Renal cortical epithelial cell (primary cell): Measurements from ENCODE around the gene SLC22A23. TPM values are rescaled to one million over a fixed set of nuclear protein-coding genes. Genes with fewer than 3 reads are reported as not detected.

ENCODE experiments used
- DNase-seq: peaks from one replicate; pipeline ENCODE4 v3.0.0-alpha.2; 2011; ENCODE audit warnings: low read depth
- total RNA-seq: library from RNA; depleted of rRNA; stranded (reverse); fragments of >200 nt; gene quantifications from 2 replicates; pipeline ENCODE4 v1.2.3, GENCODE V29; 2014

The SLC22A23 gene
- total RNA-seq, 1 donor from 2014 or later, result 2.4 TPM

DNA sequence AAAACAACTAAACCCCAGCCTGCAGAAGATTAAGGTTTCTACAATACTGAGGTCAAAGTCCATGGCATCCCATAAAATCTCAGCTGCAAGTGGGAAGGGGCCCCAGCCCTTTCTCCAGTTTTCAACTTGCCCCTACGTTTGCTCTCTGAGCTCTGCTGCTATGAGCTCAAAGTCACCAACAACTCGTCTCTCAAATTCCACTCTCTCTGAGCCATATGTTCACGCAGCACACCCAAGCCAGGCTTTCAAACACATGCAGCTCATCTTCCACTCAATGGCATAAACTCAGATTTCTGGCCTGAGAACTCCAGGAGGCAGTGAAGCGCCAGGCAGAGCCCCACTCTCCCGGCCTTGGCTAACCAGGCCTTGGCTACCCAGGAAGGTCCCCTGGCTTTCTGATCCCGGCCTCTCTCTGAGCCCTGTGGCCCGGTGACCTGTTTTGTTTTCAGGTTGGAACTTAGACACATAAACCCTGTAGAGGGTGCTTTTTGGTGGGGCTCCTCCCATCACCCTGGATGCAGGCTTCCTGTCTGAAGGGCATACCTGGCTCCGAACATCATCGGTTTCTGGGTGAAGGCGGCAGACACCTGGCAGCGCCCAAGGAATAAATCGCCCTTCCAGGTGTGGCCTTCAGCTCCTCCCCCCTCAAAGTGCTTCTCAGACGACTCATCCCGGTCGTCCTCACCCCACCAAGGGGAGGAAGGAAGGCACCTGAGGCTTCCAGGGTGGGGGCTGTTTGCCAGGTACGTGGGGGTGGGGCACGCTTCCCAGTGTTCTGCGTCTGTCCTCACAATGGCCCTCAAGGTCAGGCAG lies 12.4 kb downstream of the SLC22A23 start:
- DNase-seq, result no peak

DNA sequence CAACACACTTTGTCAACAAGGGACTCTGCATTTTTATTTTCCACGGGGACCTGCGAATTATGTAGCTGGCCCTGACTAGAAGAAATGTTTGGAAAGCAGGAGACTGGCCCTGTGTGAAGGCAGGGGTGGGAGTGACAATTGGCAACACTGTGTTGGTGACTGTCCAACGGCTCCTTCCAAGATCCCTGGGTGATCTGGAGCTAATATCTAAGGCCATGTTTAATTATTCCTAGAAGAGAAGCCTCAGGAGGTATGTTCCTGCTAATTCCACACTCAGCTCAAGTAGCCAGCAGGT lies 13.7 kb downstream of the SLC22A23 start:
- no peak for DNase-seq

DNA sequence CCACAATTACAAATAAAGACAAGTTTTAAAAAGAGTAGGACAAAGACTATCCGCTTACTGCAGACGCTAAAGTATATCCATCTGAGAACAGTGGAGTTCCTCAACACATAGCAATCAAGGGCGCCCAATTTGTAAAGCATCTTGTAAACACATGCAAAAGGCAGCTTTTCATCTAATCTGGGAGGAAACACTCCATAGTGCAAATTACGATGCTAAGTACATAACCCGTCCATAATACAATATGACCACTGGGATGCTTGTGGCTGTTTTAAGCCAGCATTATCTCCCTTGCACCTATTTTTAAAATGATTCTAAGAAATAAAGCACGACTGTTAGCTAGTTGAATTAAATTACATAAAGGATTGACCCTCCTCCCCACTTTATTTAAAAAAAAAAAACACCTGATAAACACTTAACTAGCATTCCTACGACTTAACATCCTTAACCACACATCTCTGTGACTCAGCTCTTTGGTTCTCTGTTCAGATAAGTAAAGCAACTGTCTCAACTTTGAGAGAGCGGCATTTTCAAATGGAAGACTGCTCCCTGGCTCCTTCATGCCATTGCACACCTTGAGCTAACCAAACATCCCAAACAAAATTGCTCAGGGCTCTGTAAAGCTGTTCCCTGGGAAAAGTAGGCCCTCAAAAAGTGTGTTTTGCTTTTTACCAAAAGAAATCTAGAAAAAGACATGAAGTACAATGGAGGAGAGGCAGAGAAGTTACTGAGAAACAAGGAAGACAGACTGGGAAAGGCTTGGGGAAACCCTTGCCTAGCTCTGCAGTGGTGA lies 14.2 kb downstream of the SLC22A23 start:
- DNase-seq, result peak; percentile 84

DNA sequence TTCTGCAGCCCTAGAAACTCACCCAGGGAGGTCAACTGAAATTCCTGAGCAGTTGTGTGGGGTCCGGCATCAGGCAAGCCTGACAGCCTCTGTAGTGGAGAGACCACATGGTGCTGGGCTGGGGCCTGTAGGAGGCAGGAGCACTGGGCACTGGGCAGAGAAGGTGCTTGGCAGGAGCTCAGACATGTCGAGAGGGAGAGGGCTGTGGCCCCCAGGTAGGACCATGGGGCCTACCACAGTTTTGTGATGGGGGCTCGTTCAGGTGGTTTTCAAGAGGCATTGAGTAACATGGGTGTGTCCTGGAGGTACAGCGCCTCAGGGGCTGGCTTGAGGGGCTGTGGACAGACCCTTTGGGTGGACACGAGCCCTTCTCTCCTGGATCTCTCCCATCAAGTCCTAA lies 15.9 kb downstream of the SLC22A23 start:
- DNase-seq, result no peak

DNA sequence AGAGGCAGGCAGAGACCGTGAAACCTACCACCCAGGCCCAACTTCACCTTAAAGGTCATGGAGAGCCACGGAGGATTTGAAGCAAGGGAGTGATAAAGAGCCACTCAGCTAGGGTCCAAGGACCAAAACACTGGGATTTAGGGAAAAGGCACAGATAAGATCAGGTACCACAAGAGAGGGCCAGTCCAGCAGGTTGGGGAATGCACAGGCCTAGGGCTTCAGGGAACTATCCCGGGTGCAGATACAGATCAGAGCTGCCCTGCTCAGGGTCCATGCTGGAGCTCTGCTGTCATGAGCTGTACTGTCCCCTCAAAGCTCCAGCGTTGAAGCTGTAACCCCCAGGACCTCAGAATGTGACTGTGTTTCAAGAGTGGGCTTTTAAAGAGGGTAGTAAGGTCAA lies 16.9 kb downstream of the SLC22A23 start:
- no peak for DNase-seq

DNA sequence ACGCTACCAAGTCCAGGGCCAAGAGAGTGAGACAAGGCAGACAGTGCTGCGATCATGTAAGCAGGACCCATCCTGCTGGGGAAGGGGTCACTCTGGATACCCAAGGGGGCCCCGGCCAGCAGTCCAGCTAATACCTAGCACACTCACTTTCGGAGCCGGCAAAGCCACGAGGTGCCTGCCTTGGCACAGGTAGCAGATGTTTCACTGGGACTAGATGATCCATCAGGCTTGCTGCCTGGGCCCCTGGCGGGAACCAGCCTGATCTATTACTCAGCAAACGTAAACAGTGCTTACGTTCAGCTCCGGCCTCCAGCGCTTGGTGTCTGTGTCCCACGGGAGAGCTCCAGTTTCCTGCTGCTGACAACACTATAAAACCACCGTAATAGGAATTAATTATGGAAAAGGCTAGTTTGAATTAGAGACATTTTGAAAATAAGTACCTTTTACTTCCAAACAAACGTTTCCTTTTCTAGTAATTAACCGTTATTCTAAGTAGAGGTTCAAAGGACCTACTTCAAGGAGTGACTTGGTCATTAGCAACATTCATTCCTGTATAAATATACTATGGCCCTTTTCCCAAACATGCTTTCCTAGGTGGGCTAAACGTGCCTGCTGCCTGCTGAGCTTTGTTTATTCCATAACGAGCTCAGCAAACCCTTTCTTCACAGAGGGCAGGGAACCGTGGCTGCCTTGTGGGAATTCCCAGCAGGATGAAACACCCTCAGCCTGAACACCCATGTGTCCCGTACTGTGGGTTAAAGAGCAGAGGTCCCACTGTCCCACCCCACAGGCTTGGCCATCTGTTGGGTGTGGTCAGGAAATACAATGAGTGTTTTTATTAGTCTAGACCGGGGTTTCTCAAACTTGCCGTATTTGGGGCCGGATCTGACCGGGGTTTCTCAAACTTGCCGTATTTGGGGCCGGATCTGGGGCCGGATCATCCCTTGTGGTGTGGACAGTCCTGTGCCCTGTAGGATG lies 18.4 kb downstream of the SLC22A23 start:
- peak; percentile 33 for DNase-seq

DNA sequence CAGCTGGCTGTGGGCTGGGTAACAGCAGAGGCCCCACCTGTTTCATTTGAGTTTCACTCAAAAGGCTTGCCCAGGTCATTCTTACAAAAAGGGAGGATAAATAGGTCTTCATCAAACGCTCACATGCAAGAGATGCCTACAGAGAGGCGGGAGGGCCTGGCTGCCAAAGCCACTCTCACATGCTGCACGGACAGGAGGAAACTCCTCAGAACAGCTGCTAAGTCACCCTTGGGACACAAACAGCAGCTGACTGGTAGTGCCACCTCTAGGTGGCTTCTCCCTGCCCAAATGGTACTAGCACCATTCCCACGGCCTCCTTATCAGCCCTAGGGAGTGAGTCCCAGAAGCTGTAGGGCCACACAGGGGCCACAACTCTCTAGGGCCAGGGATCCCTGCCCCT lies 23.8 kb downstream of the SLC22A23 start:
- no peak for DNase-seq

DNA sequence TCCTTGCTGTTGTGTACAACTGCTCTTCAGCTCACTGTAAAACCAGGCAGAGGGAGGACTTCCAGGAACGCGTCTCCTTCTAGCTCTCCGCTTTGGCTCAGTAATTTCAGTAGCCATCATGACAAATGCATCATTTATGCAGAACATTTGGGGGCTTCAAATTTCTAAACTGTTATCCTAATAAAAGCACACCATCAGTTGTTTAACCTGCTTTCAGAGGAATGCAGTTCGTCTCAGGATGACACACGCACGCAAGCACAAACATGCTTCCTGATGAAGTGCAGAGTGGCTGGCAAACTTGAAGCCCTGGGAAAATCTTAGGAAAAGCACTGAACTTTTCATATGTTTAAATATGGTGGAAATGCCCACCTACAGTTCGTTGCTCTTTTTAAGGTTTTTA lies 24.4 kb downstream of the SLC22A23 start:
- no peak for DNase-seq

DNA sequence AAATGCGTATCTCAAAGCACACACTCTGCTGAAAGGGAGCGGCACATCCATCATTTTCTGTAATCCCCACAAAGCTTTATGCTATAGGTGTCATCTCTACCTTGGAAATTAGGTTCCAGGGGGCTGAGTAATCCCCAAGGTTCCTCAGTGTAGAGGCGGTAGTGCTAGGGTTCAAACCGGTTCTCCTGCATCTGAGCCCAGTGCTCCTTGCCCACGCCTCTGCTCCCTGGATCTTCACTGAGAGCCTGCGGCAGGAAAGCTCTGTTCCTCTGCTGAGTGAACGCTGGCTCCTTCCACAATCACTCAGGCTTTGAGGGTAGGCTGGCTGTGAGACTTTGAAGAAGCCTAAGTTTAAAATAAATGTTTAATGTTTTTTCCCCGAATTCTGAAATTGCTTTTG lies 24.9 kb downstream of the SLC22A23 start:
- no peak for DNase-seq

DNA sequence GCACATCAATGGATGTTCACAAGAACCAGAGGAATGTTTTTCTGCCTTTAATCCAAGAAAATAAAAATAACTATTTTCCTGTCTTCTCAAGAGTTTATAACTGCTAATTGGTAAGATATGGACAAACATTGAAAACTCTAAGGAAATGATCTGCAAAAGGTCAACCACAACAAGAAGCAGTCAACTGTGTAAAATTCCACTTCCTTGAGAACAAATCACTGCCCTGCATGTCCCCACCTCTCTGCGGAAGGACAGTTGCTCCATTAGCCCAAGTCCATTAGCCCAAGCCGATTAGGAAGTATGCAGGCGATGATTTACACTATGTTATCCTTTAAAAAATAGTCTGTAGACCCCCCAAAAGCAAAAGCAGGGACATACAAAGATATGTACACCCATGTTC lies 27.6 kb downstream of the SLC22A23 start:
- DNase-seq, result peak; percentile 64

DNA sequence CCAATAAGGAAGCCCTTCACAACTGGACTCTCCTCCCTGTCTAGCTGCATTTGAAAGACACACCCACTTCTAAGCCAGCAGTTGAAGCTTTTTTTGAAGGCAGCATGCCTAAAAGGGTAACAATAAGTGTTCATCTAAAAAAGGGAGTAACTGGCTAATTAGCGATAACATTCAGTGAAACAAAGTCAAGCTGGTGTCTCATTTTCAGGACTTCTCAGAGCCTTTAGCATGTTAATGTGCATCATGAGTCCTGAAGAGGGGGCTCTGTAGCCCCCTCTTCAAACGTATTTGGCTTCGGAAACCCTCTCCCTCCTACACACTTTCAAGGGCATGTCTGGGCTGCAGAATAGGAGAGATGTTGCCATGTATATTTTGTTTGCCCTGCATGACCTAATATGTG lies 28.1 kb downstream of the SLC22A23 start:
- DNase-seq, result no peak

DNA sequence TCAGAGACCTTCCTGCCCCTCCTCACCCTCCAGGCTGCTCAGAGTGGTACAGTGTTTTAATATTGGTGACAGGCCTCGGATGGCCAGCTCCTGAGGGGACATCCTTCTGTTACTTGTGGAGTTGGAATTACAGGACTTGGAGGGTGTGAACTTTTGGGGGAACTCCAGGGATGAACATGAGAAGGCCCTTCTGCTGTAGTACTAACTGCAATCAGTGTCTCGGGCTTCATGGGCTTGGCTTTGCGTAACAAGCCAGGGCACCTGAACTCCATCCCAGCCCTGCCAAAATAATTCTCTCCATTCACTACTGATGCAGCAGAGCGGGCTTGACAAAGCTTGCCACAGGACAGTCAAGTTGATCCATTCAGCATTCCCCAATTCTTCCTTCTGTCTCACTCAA lies 28.6 kb downstream of the SLC22A23 start:
- no peak for DNase-seq

DNA sequence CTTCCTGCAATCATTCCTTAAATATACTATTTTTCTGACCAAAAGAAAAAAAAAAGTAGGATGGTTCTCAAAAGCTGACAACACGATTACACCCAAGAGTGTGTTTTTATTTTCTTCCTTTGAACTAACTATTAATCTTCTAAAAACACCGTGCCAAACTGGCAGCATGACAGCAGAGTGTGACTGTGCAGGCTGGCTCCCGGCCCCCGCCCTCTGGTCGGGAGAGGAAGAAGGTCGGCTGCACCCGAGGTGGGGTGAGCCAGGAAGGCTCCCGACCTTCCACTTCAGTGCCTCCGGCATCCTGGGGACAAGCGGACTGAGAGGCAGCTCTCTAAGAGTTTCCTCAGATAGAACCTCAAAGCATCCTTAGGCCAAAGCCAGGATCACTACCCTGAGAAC lies 29.2 kb downstream of the SLC22A23 start:
- no peak for DNase-seq

DNA sequence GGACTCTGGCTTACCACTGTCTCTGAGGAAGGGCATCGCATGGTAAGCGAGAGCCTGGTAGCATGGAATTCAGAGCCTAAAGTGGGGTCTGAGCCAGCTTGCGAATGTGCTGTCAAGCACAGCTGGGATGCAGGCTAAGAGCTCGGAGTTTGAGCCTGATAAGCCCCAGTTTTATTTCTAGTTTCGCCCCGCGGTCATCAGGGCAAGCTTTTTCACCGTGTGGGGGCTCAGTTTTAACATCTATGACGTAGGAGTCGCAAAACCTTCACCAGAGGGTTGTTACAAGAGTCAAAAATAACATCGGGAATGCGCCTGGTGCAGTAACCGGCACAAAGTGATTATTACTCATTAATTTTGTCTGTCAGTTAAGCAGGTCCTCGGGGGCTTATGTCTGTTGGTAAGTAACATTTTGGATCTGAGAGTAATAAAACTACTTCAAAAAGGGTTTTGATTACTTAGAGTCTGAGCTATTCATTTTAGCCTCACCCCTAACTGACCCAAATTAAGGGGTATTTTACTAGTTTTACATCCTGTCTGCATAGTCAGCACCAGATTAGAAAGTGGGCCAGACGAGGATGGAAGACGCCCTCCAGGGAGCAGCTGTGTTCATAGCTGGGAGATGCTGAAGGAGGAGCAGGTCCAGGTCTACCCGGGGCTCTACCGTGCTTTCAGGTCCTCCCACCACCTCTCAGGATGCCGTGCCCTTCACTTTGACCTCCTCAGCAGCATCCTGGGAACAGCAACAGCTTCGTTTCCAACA lies 29.7 kb downstream of the SLC22A23 start:
- no peak for DNase-seq

DNA sequence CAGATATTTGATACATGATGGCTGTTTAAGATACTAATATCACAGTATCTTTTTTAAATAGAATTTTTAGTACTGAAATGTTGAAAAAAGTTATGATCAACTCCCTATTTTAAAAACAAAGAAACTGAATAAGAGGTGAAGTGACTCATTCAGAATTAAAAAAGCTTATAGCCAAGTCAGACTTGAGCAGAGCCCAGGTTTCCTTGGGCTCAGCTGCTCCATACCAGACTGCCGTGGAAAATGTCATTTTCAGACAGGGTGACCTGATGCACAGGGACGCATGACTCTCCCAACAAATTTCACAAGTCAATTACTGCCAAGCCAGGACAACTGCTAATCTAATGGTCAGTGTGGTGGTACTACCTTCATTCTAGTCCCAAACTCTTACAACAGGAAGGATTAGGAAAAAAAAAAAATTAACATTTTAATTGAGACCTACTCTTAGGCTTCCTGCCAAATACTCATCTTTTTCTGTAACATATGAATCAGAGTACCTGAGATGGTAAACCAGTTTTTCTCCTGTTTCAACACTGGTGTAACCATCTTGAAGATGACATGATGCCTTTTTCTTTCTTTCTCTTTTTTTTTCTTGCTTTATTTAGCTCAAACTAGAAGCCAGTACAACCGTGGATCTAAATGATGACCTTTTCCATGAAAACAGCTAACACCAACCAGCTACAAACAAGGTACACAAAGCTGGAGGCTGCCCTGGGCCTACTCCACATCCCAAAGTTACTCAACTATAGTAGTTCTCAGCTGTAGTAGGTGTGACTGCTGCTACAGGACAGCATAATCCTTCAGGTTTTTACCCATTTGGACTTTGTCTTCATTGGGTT lies 30.5 kb downstream of the SLC22A23 start:
- no peak for DNase-seq

DNA sequence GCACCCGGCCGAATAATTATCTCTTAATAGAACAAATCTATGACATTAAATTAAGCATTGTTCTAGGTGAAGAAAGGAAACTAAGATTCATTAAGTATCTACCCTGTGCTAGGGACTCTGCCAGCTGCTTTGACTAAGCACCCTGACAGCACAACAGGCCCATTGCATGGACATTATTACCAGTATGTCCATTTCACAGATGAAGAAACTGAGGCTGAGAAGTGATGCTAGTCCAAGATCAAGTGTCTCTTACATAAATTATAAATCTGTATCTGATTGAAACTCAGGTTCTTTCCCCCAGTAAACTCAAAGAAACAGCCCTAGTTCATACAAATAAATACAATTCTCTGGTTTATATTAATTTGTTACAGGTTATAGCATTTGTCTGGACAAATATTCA lies 31.3 kb downstream of the SLC22A23 start:
- DNase-seq, result no peak

DNA sequence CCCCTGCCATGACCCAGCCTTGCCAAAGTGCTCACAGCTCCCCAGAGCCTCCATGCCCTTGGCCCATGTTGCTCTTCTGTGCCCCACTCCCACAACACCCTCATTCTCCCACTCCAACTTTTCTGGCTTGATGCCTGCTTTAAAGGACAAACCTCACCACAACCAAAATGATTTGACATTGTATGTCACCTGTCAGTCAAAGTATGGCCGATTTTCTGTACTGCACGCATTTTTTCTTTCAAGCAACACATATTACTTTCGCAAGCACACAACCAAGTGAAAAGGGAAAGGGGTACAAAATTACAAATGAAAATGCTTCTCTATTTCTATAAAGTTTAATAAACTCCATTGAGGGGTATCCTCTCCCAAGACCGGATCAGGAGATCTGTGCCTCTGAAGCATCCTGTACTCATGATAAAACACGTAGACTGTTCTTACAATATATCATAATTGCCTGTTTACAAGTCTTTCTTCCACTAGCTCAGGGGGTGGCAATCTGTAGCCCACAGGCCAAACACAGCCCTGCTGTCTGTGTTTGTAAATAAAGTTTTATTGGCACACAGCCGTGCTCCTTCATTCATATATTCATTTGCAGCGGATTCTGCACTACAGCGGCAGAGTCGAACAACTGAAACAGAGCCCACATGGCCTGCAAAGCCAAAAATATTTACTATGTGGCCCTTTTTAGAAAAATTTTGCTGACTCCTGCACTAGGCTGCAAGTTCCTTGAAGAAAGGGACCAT lies 32.5 kb downstream of the SLC22A23 start:
- DNase-seq, result no peak

DNA sequence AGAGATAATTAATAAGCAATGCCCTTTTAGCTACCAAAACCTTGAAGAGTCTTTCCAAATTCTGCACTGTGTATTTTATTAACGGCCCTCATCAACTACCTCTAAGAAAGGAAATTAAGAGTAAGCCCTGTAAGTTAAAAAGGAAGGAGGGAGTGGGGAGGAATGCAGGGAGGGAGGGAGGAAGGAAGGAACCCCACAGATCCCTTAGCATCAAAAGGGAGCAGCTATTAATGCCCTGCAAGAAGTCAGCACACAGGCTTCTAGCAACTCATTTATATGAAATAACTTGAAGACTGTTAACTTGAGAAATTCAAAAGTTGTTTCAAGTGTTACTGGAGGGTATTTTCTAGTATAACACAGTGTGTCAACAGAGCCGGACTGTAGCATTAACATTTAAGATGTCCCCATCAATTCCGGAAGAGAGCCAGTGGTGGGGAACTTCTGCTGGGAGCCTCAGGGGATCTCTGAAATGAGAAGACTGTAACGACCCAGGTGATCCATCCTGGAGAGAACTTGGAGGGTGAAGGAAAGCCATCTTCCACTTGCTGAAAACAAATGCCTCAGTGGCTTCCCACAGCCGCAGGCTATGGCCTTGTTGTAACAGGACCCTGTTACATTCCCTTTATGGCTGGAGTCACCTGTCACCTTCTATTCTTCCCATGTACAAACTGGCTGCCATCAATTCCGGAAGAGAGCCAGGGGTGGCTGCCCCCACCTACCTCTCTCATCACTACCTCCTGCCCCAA lies 33.2 kb downstream of the SLC22A23 start:
- no peak for DNase-seq

DNA sequence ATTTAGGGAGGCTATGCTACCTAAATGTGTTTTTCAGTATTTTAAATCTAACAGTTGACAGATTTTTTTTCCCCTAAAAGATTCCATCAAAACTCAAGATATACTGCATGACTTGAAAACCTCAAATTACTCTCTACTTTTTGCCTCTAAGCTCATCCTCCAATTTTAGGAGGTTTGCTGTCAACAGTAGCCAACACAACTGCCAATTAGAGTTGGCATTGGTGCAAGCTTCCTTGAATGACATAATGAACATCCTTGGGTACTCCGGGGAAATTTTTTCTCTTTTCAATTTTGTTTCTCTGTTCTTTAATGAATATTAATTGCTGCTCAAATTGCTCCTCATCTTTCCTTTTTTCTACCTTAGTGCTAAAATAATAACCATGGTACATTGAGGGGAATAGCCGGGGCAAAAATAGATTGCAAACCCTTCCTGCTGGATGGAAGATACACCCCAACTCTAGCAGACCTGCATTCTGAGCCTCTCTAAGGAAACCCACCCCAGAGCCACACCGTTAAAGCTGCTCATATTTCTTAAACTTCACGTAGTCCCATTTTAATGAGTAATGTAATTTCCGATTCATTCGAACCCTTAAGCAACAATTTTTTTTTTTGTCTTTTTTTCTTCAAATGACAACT lies 34.3 kb downstream of the SLC22A23 start:
- no peak for DNase-seq
